LNCAP (cell line): ENCODE results near the gene XAB2.

Source experiments
- TF ChIP-seq, protein P1 (sequence below): fragments of 450-650 bp; IDR thresholded peaks from 2 replicates; pipeline ENCODE4 v1.5.1; 2017; ENCODE audit warnings: mild to moderate bottlenecking

XAB2 gene

DNA sequence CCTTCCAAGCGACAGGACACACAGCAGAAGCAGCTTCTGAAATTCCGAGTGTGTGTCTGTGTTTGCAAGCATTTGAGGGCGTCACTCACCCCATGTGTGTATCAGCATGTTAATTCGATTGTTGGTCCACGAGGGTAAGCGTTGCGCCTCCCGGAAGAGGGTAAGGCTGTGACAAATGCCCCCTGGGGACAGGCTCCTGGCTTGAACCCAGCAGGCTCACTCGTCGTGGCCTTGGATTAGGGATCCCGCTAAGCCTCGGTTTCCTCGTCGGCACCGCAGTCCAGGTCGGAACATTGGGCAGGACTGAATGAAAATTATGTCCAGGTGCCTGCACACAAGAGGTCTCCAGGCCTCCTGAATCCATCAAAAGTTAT is 7.0 kb upstream of the XAB2 start:
- TF ChIP-seq, protein P1, sequence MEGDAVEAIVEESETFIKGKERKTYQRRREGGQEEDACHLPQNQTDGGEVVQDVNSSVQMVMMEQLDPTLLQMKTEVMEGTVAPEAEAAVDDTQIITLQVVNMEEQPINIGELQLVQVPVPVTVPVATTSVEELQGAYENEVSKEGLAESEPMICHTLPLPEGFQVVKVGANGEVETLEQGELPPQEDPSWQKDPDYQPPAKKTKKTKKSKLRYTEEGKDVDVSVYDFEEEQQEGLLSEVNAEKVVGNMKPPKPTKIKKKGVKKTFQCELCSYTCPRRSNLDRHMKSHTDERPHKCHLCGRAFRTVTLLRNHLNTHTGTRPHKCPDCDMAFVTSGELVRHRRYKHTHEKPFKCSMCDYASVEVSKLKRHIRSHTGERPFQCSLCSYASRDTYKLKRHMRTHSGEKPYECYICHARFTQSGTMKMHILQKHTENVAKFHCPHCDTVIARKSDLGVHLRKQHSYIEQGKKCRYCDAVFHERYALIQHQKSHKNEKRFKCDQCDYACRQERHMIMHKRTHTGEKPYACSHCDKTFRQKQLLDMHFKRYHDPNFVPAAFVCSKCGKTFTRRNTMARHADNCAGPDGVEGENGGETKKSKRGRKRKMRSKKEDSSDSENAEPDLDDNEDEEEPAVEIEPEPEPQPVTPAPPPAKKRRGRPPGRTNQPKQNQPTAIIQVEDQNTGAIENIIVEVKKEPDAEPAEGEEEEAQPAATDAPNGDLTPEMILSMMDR: no peak

DNA sequence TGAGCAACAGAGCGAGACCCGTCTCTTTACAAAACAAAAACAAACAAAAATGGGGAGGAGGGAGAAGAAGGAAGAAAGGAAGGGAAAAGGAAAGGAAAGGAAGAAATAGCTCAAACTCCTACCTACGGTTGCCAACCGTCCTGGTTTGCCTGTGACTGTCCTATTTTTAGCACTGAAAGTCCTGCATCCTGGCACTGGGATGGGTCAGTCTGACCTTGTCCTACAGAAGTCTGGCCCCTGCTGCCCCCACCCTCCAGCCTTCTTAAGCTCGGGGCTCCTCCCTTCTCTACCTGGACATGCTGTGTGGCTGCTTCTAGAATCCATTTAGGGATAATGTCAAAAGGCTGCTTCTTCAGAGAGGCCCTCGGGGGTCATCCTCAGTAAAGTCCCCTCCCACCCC is 6.3 kb upstream of the XAB2 start:
- TF ChIP-seq, protein P1: no peak

DNA sequence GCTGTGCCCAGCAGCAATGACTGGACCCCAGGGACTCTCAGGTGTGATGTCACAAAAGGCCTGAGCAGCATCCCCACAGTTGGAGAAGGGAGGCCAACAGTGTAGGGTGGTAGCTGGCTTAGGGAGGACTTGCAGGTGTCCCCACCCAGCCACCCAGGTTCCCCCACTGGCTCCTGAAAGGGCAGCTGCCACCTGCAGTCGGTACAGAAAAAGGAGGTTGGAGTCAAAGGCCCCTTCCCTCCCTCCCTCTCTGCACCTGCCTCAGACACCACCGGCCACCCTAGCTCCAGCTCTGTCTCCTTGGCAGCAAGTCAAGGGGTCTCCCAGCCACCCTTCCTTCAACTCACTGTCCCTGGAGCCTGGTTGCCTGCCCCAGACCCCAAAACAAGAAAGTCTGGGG is 4.4 kb upstream of the XAB2 start, which contains the start of gene PCP2:
PCP2 (minus strand) TSS at position 22 of the 400 bp plus-strand sequence. CDS start 262 bp downstream, outside the sequence.
- TF ChIP-seq, protein P1: no peak

DNA sequence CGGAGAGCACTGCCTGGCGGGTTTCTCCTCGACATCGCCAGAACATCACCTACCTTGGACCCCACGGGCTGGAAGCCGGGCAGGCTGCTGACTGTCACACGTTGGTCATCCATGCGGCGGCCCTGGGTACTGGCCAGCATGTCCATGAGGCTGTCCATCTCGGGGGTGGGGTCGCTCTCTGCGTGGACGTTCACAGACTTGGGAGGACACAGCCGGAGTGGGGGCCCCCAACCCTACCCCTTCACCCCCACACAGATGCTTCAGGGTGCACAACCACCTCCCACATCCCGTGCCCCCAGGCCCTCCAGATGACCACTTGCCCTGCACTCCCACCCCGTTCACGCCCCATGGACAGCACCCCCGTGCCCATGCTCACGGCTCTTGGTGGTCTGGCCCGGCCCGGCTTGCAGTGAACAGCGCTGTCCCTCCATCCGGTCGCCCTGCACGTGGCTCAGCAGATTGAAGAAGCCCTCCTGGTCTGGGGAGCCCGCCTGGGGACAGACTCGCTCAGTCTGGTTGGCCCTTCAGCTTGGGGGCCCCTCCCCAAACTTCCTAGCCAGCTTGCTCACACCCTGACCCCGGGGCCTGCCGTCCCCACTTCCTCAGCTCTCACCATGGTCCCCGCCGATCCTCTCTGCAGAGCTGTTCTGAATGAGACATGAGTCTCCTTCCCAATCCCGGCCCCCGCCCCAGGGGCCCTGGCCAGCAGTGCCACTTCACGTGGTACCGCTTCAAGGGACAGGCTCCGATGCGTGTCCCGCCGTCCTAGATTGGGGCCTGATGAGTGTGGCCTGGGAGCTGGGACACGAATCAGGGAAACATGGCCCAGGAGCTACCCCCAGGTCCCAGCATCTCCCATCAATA is 3.2 kb upstream of the XAB2 start:
- TF ChIP-seq, protein P1: no peak

DNA sequence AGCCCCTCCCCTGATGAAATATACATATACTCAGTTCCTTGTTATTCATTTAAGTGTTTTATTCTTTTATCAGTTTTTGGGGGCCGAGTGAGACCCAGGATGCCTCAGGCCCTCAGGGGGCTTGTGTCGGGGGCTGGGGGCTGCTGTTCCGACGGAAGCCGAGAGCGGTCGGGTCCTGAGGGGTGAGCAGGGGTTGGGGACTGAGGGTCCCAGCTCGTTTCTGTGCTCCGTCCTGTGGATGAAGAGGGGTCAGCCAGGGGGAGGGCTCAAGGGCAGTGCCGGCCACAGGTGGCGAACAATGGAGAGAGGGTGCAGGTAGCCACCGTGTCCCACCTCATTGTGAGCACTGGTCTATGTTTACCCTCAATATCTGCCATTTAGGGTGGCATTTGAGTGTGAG is 2.2 kb upstream of the XAB2 start:
- TF ChIP-seq, protein P1: no peak

DNA sequence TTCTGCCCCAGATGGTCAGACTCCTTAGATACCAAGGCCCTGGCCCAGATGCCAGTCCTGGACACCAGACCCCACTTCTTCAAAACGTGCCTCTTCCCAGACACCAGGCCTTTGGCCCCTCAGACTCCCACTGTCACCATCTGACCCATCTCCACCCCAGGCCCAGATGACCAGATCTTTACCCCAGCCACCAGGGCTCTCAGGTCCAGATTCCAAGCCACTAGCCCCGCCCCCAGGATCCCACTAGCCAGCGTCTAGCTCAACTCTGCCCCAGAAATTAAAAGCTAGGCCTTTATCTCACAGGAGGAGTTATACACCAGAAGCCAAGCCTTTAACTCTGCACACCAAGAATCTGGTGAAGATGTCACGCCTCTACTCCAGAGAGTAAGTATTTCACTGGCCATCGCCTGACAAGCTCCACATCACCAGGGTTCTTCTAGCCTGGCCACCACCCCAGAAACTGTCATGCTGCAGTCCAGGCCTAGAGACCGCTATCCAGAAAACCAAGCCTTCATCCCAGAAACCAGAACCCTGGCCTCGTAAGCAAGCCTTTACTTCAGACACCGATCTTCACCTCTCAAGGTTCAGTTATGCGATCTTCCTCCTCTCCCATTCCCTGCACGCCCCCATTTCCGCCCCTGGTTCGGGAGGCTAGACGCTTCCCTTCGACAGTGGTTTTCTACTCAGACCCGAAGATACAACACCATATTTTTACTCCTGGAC is 595 bp downstream of the XAB2 start:
- TF ChIP-seq, protein P1: no peak

DNA sequence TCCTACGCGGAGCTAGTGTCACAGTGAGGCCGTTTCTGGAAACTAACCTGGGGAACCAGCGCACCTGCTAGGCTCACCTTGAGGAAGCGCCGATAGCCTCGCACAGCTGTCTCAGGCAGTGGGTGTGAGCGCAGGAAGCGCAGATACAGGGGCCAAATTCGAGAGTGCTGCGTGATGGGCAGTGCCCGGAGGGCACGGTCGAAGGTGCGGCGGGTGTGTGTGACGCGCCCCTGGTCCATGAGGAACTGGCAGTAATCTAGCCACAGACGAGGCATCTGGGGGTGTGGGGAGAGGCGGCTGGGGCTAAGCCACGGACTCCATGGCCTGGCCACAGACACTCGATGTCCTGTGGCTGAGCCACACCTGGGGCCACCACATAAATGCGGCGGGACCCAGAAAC is 2.2 kb downstream of the XAB2 start:
- TF ChIP-seq, protein P1: no peak
